Measurements from ENCODE around the gene FFAR1. TPM values are rescaled to one million over a fixed set of nuclear protein-coding genes. Genes with fewer than 3 reads are reported as not detected.

FFAR1 gene
- total RNA-seq, 2 donors from 2014 or later = not detected

GRCh38 chr19:35313587-35313986 lies 34.1 kb upstream of the FFAR1 start:
- intact Hi-C loops (cut with DNase I) = no loop called here
- ATAC-seq = no peak
- DNase-seq = no peak

GRCh38 chr19:35314031-35314430 lies 33.7 kb upstream of the FFAR1 start:
- DNase-seq = no peak
- intact Hi-C loops (cut with DNase I) = no loop called here
- no peak for ATAC-seq

GRCh38 chr19:35314858-35315470 lies 32.7 kb upstream of the FFAR1 start:
- DNase-seq (no peak), ATAC-seq (no peak)
- intact Hi-C loops (cut with DNase I) = no loop called here

GRCh38 chr19:35315883-35316282 lies 31.8 kb upstream of the FFAR1 start:
- ATAC-seq = no peak
- intact Hi-C loops (cut with DNase I) = no loop called here
- DNase-seq = no peak

- ATAC-seq (no peak), DNase-seq (no peak)
- intact Hi-C loops (cut with DNase I) = no loop called here
Measured at GRCh38 chr19:35316560-35316959, 31.1 kb upstream of the FFAR1 start.

GRCh38 chr19:35317464-35318043 lies 30.1 kb upstream of the FFAR1 start:
- DNase-seq (no peak), ATAC-seq (no peak)
- intact Hi-C loops (cut with DNase I) = no loop called here

GRCh38 chr19:35318679-35319448 lies 28.8 kb upstream of the FFAR1 start:
- intact Hi-C loops (cut with DNase I) = no loop called here
- ATAC-seq = peak; percentile 67 to 94
- peak; percentile 66 for DNase-seq

GRCh38 chr19:35320065-35320713 lies 27.5 kb upstream of the FFAR1 start:
- DNase-seq = no peak
- intact Hi-C loops (cut with DNase I) = no loop called here
- ATAC-seq = no peak

GRCh38 chr19:35321291-35321690 lies 26.4 kb upstream of the FFAR1 start:
- intact Hi-C loops (cut with DNase I) = no loop called here
- no peak for ATAC-seq
- DNase-seq = no peak

- intact Hi-C loops (cut with DNase I) = no loop called here
- DNase-seq (no peak), ATAC-seq (no peak)
Measured at GRCh38 chr19:35322014-35322413, 25.7 kb upstream of the FFAR1 start.

- intact Hi-C loops (cut with DNase I) = no loop called here
- ATAC-seq (no peak), DNase-seq (no peak)
Measured at GRCh38 chr19:35327642-35328041, 20.1 kb upstream of the FFAR1 start.

- intact Hi-C loops (cut with DNase I) = no loop called here
- ATAC-seq = no peak
- DNase-seq = no peak
Measured at GRCh38 chr19:35328851-35329285, 18.8 kb upstream of the FFAR1 start, which contains the start of gene CD22. Gene CD22, plus strand, starts transcription at chr19:35329187. Its CDS starts 2,854 bp downstream, at chr19:35332041.

- intact Hi-C loops (cut with DNase I) = no loop called here
Measured at GRCh38 chr19:35329323-35329722, 18.4 kb upstream of the FFAR1 start.

GRCh38 chr19:35330475-35330874 lies 17.2 kb upstream of the FFAR1 start:
- no peak for ATAC-seq
- intact Hi-C loops (cut with DNase I) = no loop called here
- no peak for DNase-seq

More at GRCh38 chr19:35329323-35329722, 18.4 kb upstream of the FFAR1 start:
- ATAC-seq (no peak), DNase-seq (no peak)

GRCh38 chr19:35331551-35332214 lies 16.0 kb upstream of the FFAR1 start:
- DNase-seq (no peak), ATAC-seq (no peak)
- intact Hi-C loops (cut with DNase I) = no loop called here

GRCh38 chr19:35332817-35333216 lies 14.9 kb upstream of the FFAR1 start:
- intact Hi-C loops (cut with DNase I) = no loop called here
- no peak for ATAC-seq
- no peak for DNase-seq

GRCh38 chr19:35334144-35334753 lies 13.5 kb upstream of the FFAR1 start:
- DNase-seq (no peak), ATAC-seq (no peak)
- intact Hi-C loops (cut with DNase I) = no loop called here

- DNase-seq = no peak
- ATAC-seq = no peak
- intact Hi-C loops (cut with DNase I) = no loop called here
Measured at GRCh38 chr19:35336166-35336955, 11.3 kb upstream of the FFAR1 start.
